Osteoblast (primary cell): ENCODE measurements around the gene KLHL25. TPM values are rescaled to one million over a fixed set of nuclear protein-coding genes. Genes with fewer than 3 reads are reported as not detected.

ENCODE experiments used
- DNase-seq: peaks from one replicate; pipeline ENCODE4 v3.0.0; 2011; ENCODE audit warnings: low spot score, mixed read lengths; ENCODE audit not compliant: insufficient read length; ENCODE audit errors: missing footprints
- H2AFZ ChIP-seq: 2 replicates; pipeline ENCODE4 v1.6.0; 2011; ENCODE audit warnings: mild to moderate bottlenecking, low read length
- H3K27ac ChIP-seq: 2 replicates; pipeline ENCODE4 v1.5.1; 2011; ENCODE audit warnings: mild to moderate bottlenecking, low read depth, low read length, moderate library complexity
- H3K27me3 ChIP-seq: 2 replicates; pipeline ENCODE4 v1.6.0; 2012; ENCODE audit warnings: mild to moderate bottlenecking, control low read depth, inconsistent platforms, low read length, moderate library complexity; ENCODE audit not compliant: insufficient read depth
- H3K36me3 ChIP-seq: 2 replicates; pipeline ENCODE4 v1.5.1; 2011; ENCODE audit warnings: mild to moderate bottlenecking, low read length, control low read depth, moderate library complexity; ENCODE audit not compliant: insufficient read depth
- H3K4me1 ChIP-seq: 2 replicates; pipeline ENCODE4 v1.5.1; 2011; ENCODE audit warnings: mild to moderate bottlenecking, low read length, control low read depth, moderate library complexity; ENCODE audit not compliant: insufficient read depth
- H3K4me2 ChIP-seq: 2 replicates; pipeline ENCODE4 v1.6.0; 2011; ENCODE audit warnings: mild to moderate bottlenecking, low read length; ENCODE audit not compliant: insufficient read depth
- H3K4me3 ChIP-seq: fragments of 200-600 bp; sonication (generic); 3 replicates; pipeline ENCODE4 v1.5.1; 2012; ENCODE audit warnings: mild to moderate bottlenecking, low read length, inconsistent platforms; ENCODE audit not compliant: insufficient read depth
- H3K79me2 ChIP-seq: 2 replicates; pipeline ENCODE4 v1.6.0; 2012; ENCODE audit warnings: mild to moderate bottlenecking, low read length, control low read depth, inconsistent platforms; ENCODE audit not compliant: insufficient read depth
- H3K9me3 ChIP-seq: 2 replicates; pipeline ENCODE4 v1.5.1; 2011; ENCODE audit warnings: low read depth, low read length, control low read depth
- H4K20me1 ChIP-seq: 2 replicates; pipeline ENCODE4 v1.6.0; 2012; ENCODE audit warnings: mild to moderate bottlenecking, low read length, control low read depth; ENCODE audit not compliant: insufficient read depth
- CTCF ChIP-seq: IDR thresholded peaks from 2 replicates; pipeline ENCODE4 v1.5.1; 2011; ENCODE audit warnings: mild to moderate bottlenecking, low read depth, low read length, moderate library complexity; ENCODE audit errors: extremely low read depth
- total RNA-seq: library from RNA; depleted of rRNA; stranded (reverse); fragments of >200 nt; gene quantifications from 2 replicates; pipeline ENCODE4 v1.2.3, GENCODE V29; 2012

KLHL25 gene
- total RNA-seq, 1 donor: 4.3 TPM

GRCh38 chr15:85780225-85780985, 14.3 kb downstream of the KLHL25 start:
- H2AFZ ChIP-seq: no peak overlapping the region
- no peak overlapping the region for H3K4me2 ChIP-seq
- peak; percentile 5 for DNase-seq
- H3K9me3 ChIP-seq: no peaks in the 10 kb centered on the region
- H4K20me1 ChIP-seq: peaks cover 8% of the 10 kb centered on the region
- H3K36me3 ChIP-seq: no peaks in the 10 kb centered on the region
- no peak overlapping the region for H3K4me3 ChIP-seq
- peaks cover 2% of the 10 kb centered on the region for H3K4me1 ChIP-seq
- no peaks in the 10 kb centered on the region for H3K27me3 ChIP-seq
- H3K27ac ChIP-seq: no peak overlapping the region
- no peak for TF ChIP-seq CTCF
- peaks cover 45% of the 10 kb centered on the region for H3K79me2 ChIP-seq

- no peak overlapping the region for H2AFZ ChIP-seq
- no peaks in the 10 kb centered on the region for H3K27me3 ChIP-seq
- H3K9me3 ChIP-seq: no peaks in the 10 kb centered on the region
- H3K36me3 ChIP-seq: no peaks in the 10 kb centered on the region
- no peak overlapping the region for H3K4me3 ChIP-seq
- no peak overlapping the region for H3K27ac ChIP-seq
- no peak for TF ChIP-seq CTCF
- H3K79me2 ChIP-seq: peaks cover 46% of the 10 kb centered on the region
- no peak overlapping the region for H3K4me2 ChIP-seq
- no peak for DNase-seq
- H4K20me1 ChIP-seq: peaks cover 14% of the 10 kb centered on the region
- H3K4me1 ChIP-seq: no peaks in the 10 kb centered on the region
Observed at GRCh38 chr15:85779249-85779648, 15.5 kb downstream of the KLHL25 start.

GRCh38 chr15:85778107-85778776, 16.5 kb downstream of the KLHL25 start:
- no peak overlapping the region for H2AFZ ChIP-seq
- no peak for TF ChIP-seq CTCF
- H3K4me2 ChIP-seq: no peak overlapping the region
- no peaks in the 10 kb centered on the region for H3K36me3 ChIP-seq
- no peak overlapping the region for H3K27ac ChIP-seq
- peaks cover 52% of the 10 kb centered on the region for H3K79me2 ChIP-seq
- peaks cover 14% of the 10 kb centered on the region for H4K20me1 ChIP-seq
- no peaks in the 10 kb centered on the region for H3K4me1 ChIP-seq
- DNase-seq: peak; percentile 14
- no peaks in the 10 kb centered on the region for H3K9me3 ChIP-seq
- no peak overlapping the region for H3K4me3 ChIP-seq
- H3K27me3 ChIP-seq: no peaks in the 10 kb centered on the region
